HepG2 (cell line): Measurements from ENCODE around the gene RBM25. TPM values are rescaled to one million over a fixed set of nuclear protein-coding genes. Genes with fewer than 3 reads are reported as not detected.

Experiments used
- EED ChIP-seq: sonication (generic); formaldehyde crosslinking; IDR thresholded peaks from 2 replicates; pipeline ENCODE4 v1.5.0; 2020; ENCODE audit warnings: mild to moderate bottlenecking, missing genetic modification reagents
- FOXM1 ChIP-seq: sonication (generic); formaldehyde crosslinking; IDR thresholded peaks from 2 replicates; pipeline ENCODE4 v1.5.0; 2020; ENCODE audit warnings: missing genetic modification reagents
- GLI4 ChIP-seq: sonication (generic); formaldehyde crosslinking; IDR thresholded peaks from 2 replicates; pipeline ENCODE4 v1.5.1; 2020; ENCODE audit warnings: missing genetic modification reagents, mild to moderate bottlenecking, moderate library complexity, borderline replicate concordance
- ISX ChIP-seq: sonication (generic); formaldehyde crosslinking; conservative IDR thresholded peaks from 2 replicates; pipeline ENCODE4 v1.5.0; 2020; ENCODE audit warnings: missing genetic modification reagents
- KAT7 ChIP-seq: IDR thresholded peaks from 2 replicates; pipeline ENCODE4 v1.6.1; 2018; ENCODE audit warnings: borderline replicate concordance, missing compliant biosample characterization
- KDM1A ChIP-seq: IDR thresholded peaks from 2 replicates; pipeline ENCODE4 v1.6.1; 2016; ENCODE audit warnings: missing compliant biosample characterization
- PRDM10 ChIP-seq: sonication (generic); formaldehyde crosslinking; IDR thresholded peaks from 2 replicates; pipeline ENCODE4 v1.4.0; 2020; ENCODE audit warnings: low read depth, missing genetic modification reagents
- RBM22 ChIP-seq: fragments of 200-400 bp; formaldehyde crosslinking; optimal IDR thresholded peaks from 2 replicates; pipeline ENCODE3; 2017; ENCODE audit warnings: mild to moderate bottlenecking, low read length, moderate library complexity
- TAF15 ChIP-seq: fragments of 200-400 bp; formaldehyde crosslinking; IDR thresholded peaks from one replicate; pipeline ENCODE4 v1.6.1; 2018; ENCODE audit warnings: mild to moderate bottlenecking, low read depth, low read length; ENCODE audit not compliant: poor library complexity, severe bottlenecking
- TBP ChIP-seq: sonication (generic); formaldehyde crosslinking; IDR thresholded peaks from 2 replicates; pipeline ENCODE4 v1.5.0; 2020; ENCODE audit warnings: missing genetic modification reagents
- TCF7L2 ChIP-seq: IDR thresholded peaks from 2 replicates; pipeline ENCODE4 v1.6.1; 2011; ENCODE audit warnings: mild to moderate bottlenecking, low read depth, low read length, moderate library complexity
- THYN1 ChIP-seq: sonication (generic); formaldehyde crosslinking; IDR thresholded peaks from 2 replicates; pipeline ENCODE4 v1.8.1; 2023; ENCODE audit warnings: low read depth, mild to moderate bottlenecking, moderate library complexity, missing genetic modification reagents, borderline replicate concordance
- TRAFD1 ChIP-seq: sonication (generic); formaldehyde crosslinking; IDR thresholded peaks from 2 replicates; pipeline ENCODE4 v1.5.1; 2020; ENCODE audit warnings: missing genetic modification reagents, mild to moderate bottlenecking, borderline replicate concordance
- ZNF101 ChIP-seq: sonication (generic); formaldehyde crosslinking; IDR thresholded peaks from 2 replicates; pipeline ENCODE4 v1.4.0; 2020; ENCODE audit warnings: mild to moderate bottlenecking, low read depth, missing genetic modification reagents, borderline replicate concordance
- ZNF12 ChIP-seq: sonication (generic); formaldehyde crosslinking; IDR thresholded peaks from 2 replicates; pipeline ENCODE4 v1.5.0; 2020; ENCODE audit warnings: missing genetic modification reagents
- ZNF143 ChIP-seq: sonication (generic); formaldehyde crosslinking; IDR thresholded peaks from 2 replicates; pipeline ENCODE4 v1.4.0; 2020; ENCODE audit warnings: missing genetic modification reagents
- ZNF234 ChIP-seq: sonication (generic); formaldehyde crosslinking; conservative IDR thresholded peaks from 2 replicates; pipeline ENCODE4 v1.5.1; 2020; ENCODE audit warnings: mild to moderate bottlenecking, missing genetic modification reagents
- ZNF652 ChIP-seq: IDR thresholded peaks from 2 replicates; pipeline ENCODE4 v1.6.1; 2016; ENCODE audit warnings: low read depth, borderline replicate concordance
- ZNF816 ChIP-seq: sonication (generic); formaldehyde crosslinking; IDR thresholded peaks from 2 replicates; pipeline ENCODE4 v1.8.0; 2022; ENCODE audit warnings: missing genetic modification reagents, mild to moderate bottlenecking, borderline replicate concordance
- polyA plus RNA-seq, 8 experiments: library from polyadenylated mRNA; depleted of rRNA in 3 of 8; stranded (reverse) in 7 of 8; unstranded in 1 of 8; fragments of >200 nt; fragmentation: Illumina TruSeq in 4 of 8; extraction: Trizol in 4 of 8; gene quantifications; 2 replicates each; pipeline versions ENCODE4 v1.2.1 to v1.2.3, GENCODE V29; 2011 to 2016; ENCODE audit warnings: low read depth in 4 of 8, missing spikeins in 1 of 8, mixed read lengths in 1 of 8; ENCODE audit not compliant: insufficient read depth in 1 of 8
- total RNA-seq, 5 experiments: library from RNA; depleted of rRNA; stranded (reverse); fragments of >200 nt; fragmentation: Illumina TruSeq; extraction: Trizol; gene quantifications; 2 replicates each; pipeline ENCODE4 v1.2.3, GENCODE V29; 2016; ENCODE audit warnings: low read depth in 1 of 5

RBM25 gene
- total and polyA plus RNA-seq, 2 of the 13 experiments (the other 11 are each of a cell fraction or from before 2014, with no cell fraction given) = 34.1 to 65.9 TPM

GRCh38 chr14:73136387-73137225, 78.3 kb downstream of the RBM25 start, which contains the start of gene PSEN1 (continued):
- TF ChIP-seq ZNF652 (CRISPR knock-in tag) (no peak), EED (CRISPR knock-in tag) (0 out of 2 replicates have a peak, but pooled peaks have one; percentile 23), KDM1A (no peak), KAT7 (CRISPR knock-in tag) (peak; percentile 61; the same call in 1 of the 2 replicates), RBM22 (no peak), ZNF143 (CRISPR knock-in tag) (0 out of 2 replicates have a peak, but pooled peaks have one; percentile 11), ZNF234 (CRISPR knock-in tag) (no peak), PRDM10 (CRISPR knock-in tag) (no peak), TAF15 (peak; percentile 44), ZNF101 (no peak), GLI4 (CRISPR knock-in tag) (no peak), THYN1 (CRISPR knock-in tag) (no peak), TCF7L2 (no peak), ISX (no peak), FOXM1 (CRISPR knock-in tag) (no peak), ZNF12 (CRISPR knock-in tag) (no peak), ZNF816 (CRISPR knock-in tag) (no peak), TRAFD1 (no peak), TBP (CRISPR knock-in tag) (no peak)
